Measurements from ENCODE around the gene LGALS9.

LGALS9 gene

GRCh38 chr17:27630607-27631410 lies at the start of gene LGALS9:
TSS of gene LGALS9 (plus strand) at chr17:27631188. CDS start at chr17:27631266, 78 bp downstream.
- Histone ChIP-seq H2AFZ (ENCODE audit: low read length, unreplicated experiment) (no peak within 1 kb of the TSS), H3K27ac (ENCODE audit: low read depth, low read length) (no peak within 1 kb of the TSS), H3K36me3 (ENCODE audit: insufficient read depth, low read length) (no peaks in the 10 kb centered on the region), H3K79me2 (ENCODE audit: control insufficient read depth, insufficient read depth, low read length, unreplicated experiment) (no peaks in the 10 kb centered on the region), H3K4me3 (ENCODE audit: low read depth, low read length) (peak within 1 kb of the TSS; percentile 72), H3K27me3 (ENCODE audit: insufficient read depth, low read length) (no peaks in the 10 kb centered on the region), H3K4me1 (ENCODE audit: control insufficient read depth, insufficient read depth, low read length, unreplicated experiment) (peaks cover 33% of the 10 kb centered on the region)

- Histone ChIP-seq H3K27ac (ENCODE audit: low read depth, low read length) (no peak overlapping the region), H3K27me3 (ENCODE audit: insufficient read depth, low read length) (no peaks in the 10 kb centered on the region), H2AFZ (ENCODE audit: low read length, unreplicated experiment) (no peak overlapping the region), H3K79me2 (ENCODE audit: control insufficient read depth, insufficient read depth, low read length, unreplicated experiment) (no peaks in the 10 kb centered on the region), H3K4me3 (ENCODE audit: low read depth, low read length) (no peak overlapping the region), H3K4me1 (ENCODE audit: control insufficient read depth, insufficient read depth, low read length, unreplicated experiment) (peaks cover 28% of the 10 kb centered on the region), H3K36me3 (ENCODE audit: insufficient read depth, low read length) (no peaks in the 10 kb centered on the region)
Measured at GRCh38 chr17:27582696-27583095, 48.3 kb upstream of the LGALS9 start.

- H3K27ac ChIP-seq (ENCODE audit: low read depth, low read length): no peak overlapping the region
- no peak overlapping the region for H2AFZ ChIP-seq (ENCODE audit: low read length, unreplicated experiment)
- H3K79me2 ChIP-seq (ENCODE audit: control insufficient read depth, insufficient read depth, low read length, unreplicated experiment): no peaks in the 10 kb centered on the region
- H3K4me3 ChIP-seq (ENCODE audit: low read depth, low read length): no peak overlapping the region
- H3K27me3 ChIP-seq (ENCODE audit: insufficient read depth, low read length): no peaks in the 10 kb centered on the region
- no peaks in the 10 kb centered on the region for H3K36me3 ChIP-seq (ENCODE audit: insufficient read depth, low read length)
- H3K4me1 ChIP-seq (ENCODE audit: control insufficient read depth, insufficient read depth, low read length, unreplicated experiment): peaks cover 21% of the 10 kb centered on the region
Measured at GRCh38 chr17:27585153-27585681, 45.8 kb upstream of the LGALS9 start.

- H3K79me2 ChIP-seq (ENCODE audit: control insufficient read depth, insufficient read depth, low read length, unreplicated experiment): no peaks in the 10 kb centered on the region
- no peaks in the 10 kb centered on the region for H3K27me3 ChIP-seq (ENCODE audit: insufficient read depth, low read length)
- peaks cover 21% of the 10 kb centered on the region for H3K4me1 ChIP-seq (ENCODE audit: control insufficient read depth, insufficient read depth, low read length, unreplicated experiment)
- no peak overlapping the region for H3K4me3 ChIP-seq (ENCODE audit: low read depth, low read length)
- no peaks in the 10 kb centered on the region for H3K36me3 ChIP-seq (ENCODE audit: insufficient read depth, low read length)
- H3K27ac ChIP-seq (ENCODE audit: low read depth, low read length): no peak overlapping the region
- no peak overlapping the region for H2AFZ ChIP-seq (ENCODE audit: low read length, unreplicated experiment)
Measured at GRCh38 chr17:27585792-27586191, 45.2 kb upstream of the LGALS9 start.

- H2AFZ ChIP-seq (ENCODE audit: low read length, unreplicated experiment): no peak overlapping the region
- H3K79me2 ChIP-seq (ENCODE audit: control insufficient read depth, insufficient read depth, low read length, unreplicated experiment): no peaks in the 10 kb centered on the region
- no peaks in the 10 kb centered on the region for H3K36me3 ChIP-seq (ENCODE audit: insufficient read depth, low read length)
- H3K4me3 ChIP-seq (ENCODE audit: low read depth, low read length): no peak overlapping the region
- H3K4me1 ChIP-seq (ENCODE audit: control insufficient read depth, insufficient read depth, low read length, unreplicated experiment): peaks cover 21% of the 10 kb centered on the region
- no peaks in the 10 kb centered on the region for H3K27me3 ChIP-seq (ENCODE audit: insufficient read depth, low read length)
- no peak overlapping the region for H3K27ac ChIP-seq (ENCODE audit: low read depth, low read length)
Measured at GRCh38 chr17:27586203-27586721, 44.7 kb upstream of the LGALS9 start.

- Histone ChIP-seq H3K36me3 (ENCODE audit: insufficient read depth, low read length) (no peaks in the 10 kb centered on the region), H3K79me2 (ENCODE audit: control insufficient read depth, insufficient read depth, low read length, unreplicated experiment) (no peaks in the 10 kb centered on the region), H3K4me3 (ENCODE audit: low read depth, low read length) (no peak overlapping the region), H3K27me3 (ENCODE audit: insufficient read depth, low read length) (no peaks in the 10 kb centered on the region), H3K4me1 (ENCODE audit: control insufficient read depth, insufficient read depth, low read length, unreplicated experiment) (peaks cover 21% of the 10 kb centered on the region), H3K27ac (ENCODE audit: low read depth, low read length) (no peak overlapping the region), H2AFZ (ENCODE audit: low read length, unreplicated experiment) (no peak overlapping the region)
Measured at GRCh38 chr17:27588354-27588753, 42.6 kb upstream of the LGALS9 start.

- no peaks in the 10 kb centered on the region for H3K36me3 ChIP-seq (ENCODE audit: insufficient read depth, low read length)
- H3K27me3 ChIP-seq (ENCODE audit: insufficient read depth, low read length): no peaks in the 10 kb centered on the region
- no peak overlapping the region for H3K27ac ChIP-seq (ENCODE audit: low read depth, low read length)
- no peaks in the 10 kb centered on the region for H3K79me2 ChIP-seq (ENCODE audit: control insufficient read depth, insufficient read depth, low read length, unreplicated experiment)
- no peak overlapping the region for H2AFZ ChIP-seq (ENCODE audit: low read length, unreplicated experiment)
- no peak overlapping the region for H3K4me3 ChIP-seq (ENCODE audit: low read depth, low read length)
- peaks cover 14% of the 10 kb centered on the region for H3K4me1 ChIP-seq (ENCODE audit: control insufficient read depth, insufficient read depth, low read length, unreplicated experiment)
Measured at GRCh38 chr17:27590864-27591263, 40.1 kb upstream of the LGALS9 start.

- Histone ChIP-seq H3K4me1 (ENCODE audit: control insufficient read depth, insufficient read depth, low read length, unreplicated experiment) (peaks cover 6% of the 10 kb centered on the region), H2AFZ (ENCODE audit: low read length, unreplicated experiment) (no peak overlapping the region), H3K27me3 (ENCODE audit: insufficient read depth, low read length) (no peaks in the 10 kb centered on the region), H3K27ac (ENCODE audit: low read depth, low read length) (no peak overlapping the region), H3K36me3 (ENCODE audit: insufficient read depth, low read length) (no peaks in the 10 kb centered on the region), H3K79me2 (ENCODE audit: control insufficient read depth, insufficient read depth, low read length, unreplicated experiment) (no peaks in the 10 kb centered on the region), H3K4me3 (ENCODE audit: low read depth, low read length) (no peak overlapping the region)
Measured at GRCh38 chr17:27591986-27592385, 39.0 kb upstream of the LGALS9 start.

GRCh38 chr17:27593232-27593856 lies 37.6 kb upstream of the LGALS9 start:
- Histone ChIP-seq H3K27ac (ENCODE audit: low read depth, low read length) (no peak overlapping the region), H3K79me2 (ENCODE audit: control insufficient read depth, insufficient read depth, low read length, unreplicated experiment) (no peaks in the 10 kb centered on the region), H3K4me3 (ENCODE audit: low read depth, low read length) (no peak overlapping the region), H3K4me1 (ENCODE audit: control insufficient read depth, insufficient read depth, low read length, unreplicated experiment) (no peaks in the 10 kb centered on the region), H2AFZ (ENCODE audit: low read length, unreplicated experiment) (no peak overlapping the region), H3K27me3 (ENCODE audit: insufficient read depth, low read length) (no peaks in the 10 kb centered on the region), H3K36me3 (ENCODE audit: insufficient read depth, low read length) (no peaks in the 10 kb centered on the region)

GRCh38 chr17:27593857-27594255 lies 37.1 kb upstream of the LGALS9 start:
- H3K79me2 ChIP-seq (ENCODE audit: control insufficient read depth, insufficient read depth, low read length, unreplicated experiment): no peaks in the 10 kb centered on the region
- H3K27ac ChIP-seq (ENCODE audit: low read depth, low read length): no peak overlapping the region
- H2AFZ ChIP-seq (ENCODE audit: low read length, unreplicated experiment): no peak overlapping the region
- H3K27me3 ChIP-seq (ENCODE audit: insufficient read depth, low read length): no peaks in the 10 kb centered on the region
- no peaks in the 10 kb centered on the region for H3K4me1 ChIP-seq (ENCODE audit: control insufficient read depth, insufficient read depth, low read length, unreplicated experiment)
- H3K4me3 ChIP-seq (ENCODE audit: low read depth, low read length): no peak overlapping the region
- H3K36me3 ChIP-seq (ENCODE audit: insufficient read depth, low read length): no peaks in the 10 kb centered on the region
